ENCODE results near the gene ARL14EPL.

DNA sequence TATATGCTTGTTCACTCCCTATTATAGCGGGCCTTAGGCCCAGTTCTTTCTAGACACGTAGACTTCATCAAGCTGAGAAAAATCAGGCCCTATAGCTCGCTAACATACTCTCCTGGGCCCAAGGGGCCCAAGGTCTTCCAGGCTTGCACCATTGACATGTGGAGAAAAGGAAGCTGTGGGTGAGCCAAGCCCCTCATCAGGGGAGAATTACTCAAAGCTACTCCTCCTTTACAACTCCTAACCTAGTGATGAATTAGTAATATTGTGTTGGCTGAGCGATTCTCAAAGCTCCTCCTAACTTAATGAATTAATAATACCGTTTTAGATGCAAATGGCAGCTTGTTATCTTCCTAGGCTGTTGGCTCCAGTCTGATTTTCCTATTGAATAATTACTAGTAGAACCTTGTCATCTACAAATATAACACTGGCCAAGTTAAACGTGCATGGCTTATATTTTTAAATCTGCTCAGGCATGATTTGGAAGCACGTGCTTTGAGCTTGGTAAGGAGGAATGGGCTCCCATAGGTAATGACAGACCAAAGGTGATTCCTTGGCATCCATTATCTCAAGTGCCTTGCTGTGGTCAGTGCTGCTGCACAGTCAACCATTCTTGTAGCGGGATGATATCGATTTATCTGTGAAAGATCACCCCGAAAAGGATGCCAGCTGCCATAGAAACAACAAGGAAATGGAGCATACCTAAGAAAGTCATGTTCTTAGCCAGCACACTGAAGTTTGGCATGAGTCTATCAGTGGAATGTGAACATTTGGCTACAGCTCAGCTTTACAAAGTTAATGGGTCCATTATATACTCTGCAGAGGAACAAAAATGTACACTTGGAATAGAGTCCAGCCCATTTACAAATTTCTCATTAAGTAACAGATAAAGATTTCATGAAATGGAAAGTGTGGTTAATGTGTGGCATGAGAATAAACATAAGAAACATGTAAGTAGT lies 46.2 kb upstream of the ARL14EPL start:
- no peak for TF ChIP-seq POLR2A (IDR thresholded peaks at IDR 0.05)
- TF ChIP-seq, protein P1, sequence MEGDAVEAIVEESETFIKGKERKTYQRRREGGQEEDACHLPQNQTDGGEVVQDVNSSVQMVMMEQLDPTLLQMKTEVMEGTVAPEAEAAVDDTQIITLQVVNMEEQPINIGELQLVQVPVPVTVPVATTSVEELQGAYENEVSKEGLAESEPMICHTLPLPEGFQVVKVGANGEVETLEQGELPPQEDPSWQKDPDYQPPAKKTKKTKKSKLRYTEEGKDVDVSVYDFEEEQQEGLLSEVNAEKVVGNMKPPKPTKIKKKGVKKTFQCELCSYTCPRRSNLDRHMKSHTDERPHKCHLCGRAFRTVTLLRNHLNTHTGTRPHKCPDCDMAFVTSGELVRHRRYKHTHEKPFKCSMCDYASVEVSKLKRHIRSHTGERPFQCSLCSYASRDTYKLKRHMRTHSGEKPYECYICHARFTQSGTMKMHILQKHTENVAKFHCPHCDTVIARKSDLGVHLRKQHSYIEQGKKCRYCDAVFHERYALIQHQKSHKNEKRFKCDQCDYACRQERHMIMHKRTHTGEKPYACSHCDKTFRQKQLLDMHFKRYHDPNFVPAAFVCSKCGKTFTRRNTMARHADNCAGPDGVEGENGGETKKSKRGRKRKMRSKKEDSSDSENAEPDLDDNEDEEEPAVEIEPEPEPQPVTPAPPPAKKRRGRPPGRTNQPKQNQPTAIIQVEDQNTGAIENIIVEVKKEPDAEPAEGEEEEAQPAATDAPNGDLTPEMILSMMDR (IDR thresholded peaks at IDR 0.05): no peak
